ENCODE measurements around the gene TOMM5. TPM values are rescaled to one million over a fixed set of nuclear protein-coding genes. Genes with fewer than 3 reads are reported as not detected.

The TOMM5 gene
- total RNA-seq, 3 donors from 2014 or later: 71.9 to 105 (median 72.0) TPM

DNA sequence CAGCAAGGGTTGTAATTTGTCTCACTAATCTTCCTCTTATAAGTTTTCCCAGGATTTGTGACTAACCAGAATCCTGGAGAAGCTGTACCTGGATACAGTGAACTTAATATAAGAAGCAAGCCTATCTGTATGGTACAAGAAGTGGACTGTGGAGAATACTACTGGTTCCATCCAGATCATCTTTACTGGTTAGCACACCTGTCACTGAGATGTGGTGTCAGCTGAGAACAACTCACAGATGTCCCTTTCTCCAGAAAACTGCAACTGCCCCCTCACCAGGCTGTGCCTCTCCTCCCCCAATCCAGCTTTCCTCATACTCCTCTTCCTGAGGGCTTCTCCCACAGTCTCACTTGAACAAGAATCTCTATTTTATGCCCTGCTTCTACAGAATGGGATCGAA lies 21.1 kb downstream of the TOMM5 start:
- H3K4me3 ChIP-seq: no peak overlapping the region
- TF ChIP-seq POLR2AphosphoS5 (IDR thresholded peaks at IDR 0.05) (no peak), POLR2A (IDR thresholded peaks at IDR 0.05) (no peak)
- TF ChIP-seq, protein P1, sequence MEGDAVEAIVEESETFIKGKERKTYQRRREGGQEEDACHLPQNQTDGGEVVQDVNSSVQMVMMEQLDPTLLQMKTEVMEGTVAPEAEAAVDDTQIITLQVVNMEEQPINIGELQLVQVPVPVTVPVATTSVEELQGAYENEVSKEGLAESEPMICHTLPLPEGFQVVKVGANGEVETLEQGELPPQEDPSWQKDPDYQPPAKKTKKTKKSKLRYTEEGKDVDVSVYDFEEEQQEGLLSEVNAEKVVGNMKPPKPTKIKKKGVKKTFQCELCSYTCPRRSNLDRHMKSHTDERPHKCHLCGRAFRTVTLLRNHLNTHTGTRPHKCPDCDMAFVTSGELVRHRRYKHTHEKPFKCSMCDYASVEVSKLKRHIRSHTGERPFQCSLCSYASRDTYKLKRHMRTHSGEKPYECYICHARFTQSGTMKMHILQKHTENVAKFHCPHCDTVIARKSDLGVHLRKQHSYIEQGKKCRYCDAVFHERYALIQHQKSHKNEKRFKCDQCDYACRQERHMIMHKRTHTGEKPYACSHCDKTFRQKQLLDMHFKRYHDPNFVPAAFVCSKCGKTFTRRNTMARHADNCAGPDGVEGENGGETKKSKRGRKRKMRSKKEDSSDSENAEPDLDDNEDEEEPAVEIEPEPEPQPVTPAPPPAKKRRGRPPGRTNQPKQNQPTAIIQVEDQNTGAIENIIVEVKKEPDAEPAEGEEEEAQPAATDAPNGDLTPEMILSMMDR (IDR thresholded peaks at IDR 0.05): no peak
- DNase-seq (ENCODE audit: low spot score in 2 of 2): no peak
- H3K4me1 ChIP-seq: peaks cover 0 to 3% of the 10 kb centered on the region in 2 donors
- intact Hi-C loops (cut with DNase I; ENCODE audit: low total_unique reads): no loop called here
- no peaks in the 10 kb centered on the region for H3K9me3 ChIP-seq
- H3K27me3 ChIP-seq: no peaks in the 10 kb centered on the region
- no peak overlapping the region for H3K27ac ChIP-seq
- no peaks in the 10 kb centered on the region for H3K36me3 ChIP-seq

DNA sequence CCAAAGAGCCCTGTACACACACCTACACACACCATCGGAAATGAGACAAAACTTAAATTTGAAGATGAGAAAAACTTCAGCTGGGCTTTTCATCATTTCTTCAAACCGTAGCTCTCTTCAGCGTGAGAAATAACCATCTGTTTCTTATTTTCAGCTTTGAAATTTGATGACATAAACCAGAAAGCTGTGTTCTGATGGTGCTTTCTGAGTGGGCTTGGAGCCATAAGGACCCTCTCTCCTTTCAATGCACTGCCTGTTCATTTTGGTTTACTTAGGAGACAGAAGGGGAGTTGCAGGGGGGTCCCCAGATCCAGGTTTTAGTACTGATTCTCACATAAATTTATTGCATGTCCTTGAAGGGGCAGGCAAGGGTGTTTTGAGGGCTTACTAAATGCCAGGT lies 25.7 kb downstream of the TOMM5 start:
- Histone ChIP-seq H3K4me1 (no peaks in the 10 kb centered on the region), H3K27me3 (no peaks in the 10 kb centered on the region), H3K36me3 (no peaks in the 10 kb centered on the region), H3K9me3 (no peaks in the 10 kb centered on the region), H3K4me3 (no peak overlapping the region), H3K27ac (no peak overlapping the region)
- TF ChIP-seq, protein P1 (IDR thresholded peaks at IDR 0.05): no peak
- TF ChIP-seq POLR2AphosphoS5 (IDR thresholded peaks at IDR 0.05) (no peak), POLR2A (IDR thresholded peaks at IDR 0.05) (no peak)
- intact Hi-C loops (cut with DNase I; ENCODE audit: low total_unique reads): no loop called here
- DNase-seq (ENCODE audit: low spot score in 2 of 2): no peak

DNA sequence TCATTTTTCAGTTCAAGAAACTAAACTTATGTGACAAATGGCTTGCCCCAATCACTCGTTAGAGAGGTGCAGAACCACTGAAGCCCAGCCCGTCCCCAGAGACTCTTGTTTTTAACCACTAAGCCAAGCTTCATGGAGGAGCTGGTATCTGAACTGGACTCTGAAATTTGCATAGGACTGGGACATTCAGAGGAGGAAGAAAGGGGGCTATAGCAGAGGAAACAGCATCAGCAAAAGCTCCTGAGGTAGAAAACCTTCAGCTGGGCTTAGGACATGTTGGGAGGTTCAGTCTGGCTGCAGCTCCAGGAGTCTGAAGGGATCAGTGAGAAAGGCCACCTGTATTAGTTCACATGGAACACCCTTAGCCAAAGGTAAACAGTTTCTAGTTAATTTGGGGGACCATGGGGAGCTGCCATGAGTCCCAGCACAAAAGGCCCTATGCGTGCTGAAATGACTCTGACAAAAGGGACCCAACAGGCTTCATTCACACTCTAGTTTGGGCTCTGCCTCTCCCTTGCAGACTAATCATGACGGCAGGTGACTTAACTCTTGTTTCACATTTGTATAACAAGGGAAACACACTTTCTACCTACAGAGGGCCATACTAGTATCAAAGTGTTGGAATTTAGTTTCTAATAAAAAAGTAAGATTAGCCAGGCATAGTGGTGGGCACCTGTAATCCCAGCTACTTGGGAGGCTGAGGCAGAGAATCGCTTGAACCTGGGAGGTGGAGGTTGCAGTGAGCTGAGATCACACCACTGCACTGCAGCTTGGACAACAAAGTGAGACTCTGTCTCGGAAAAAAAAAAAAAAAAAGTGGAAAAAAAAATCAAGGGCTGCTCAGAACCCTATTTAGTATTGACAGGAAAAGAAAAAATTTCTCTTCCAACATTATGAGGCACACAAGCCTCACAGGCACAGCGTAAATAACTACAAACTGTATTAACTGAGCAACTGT lies 26.5 kb downstream of the TOMM5 start:
- Histone ChIP-seq H3K27ac (no peak overlapping the region), H3K27me3 (no peaks in the 10 kb centered on the region), H3K4me3 (no peak overlapping the region), H3K4me1 (no peaks in the 10 kb centered on the region), H3K9me3 (no peaks in the 10 kb centered on the region), H3K36me3 (no peaks in the 10 kb centered on the region)
- no peak for TF ChIP-seq POLR2A (IDR thresholded peaks at IDR 0.05)
- TF ChIP-seq, protein P1 (IDR thresholded peaks at IDR 0.05): no peak
- TF ChIP-seq POLR2AphosphoS5 (IDR thresholded peaks at IDR 0.05): no peak
- no peak for DNase-seq (ENCODE audit: low spot score in 2 of 2)
- intact Hi-C loops (cut with DNase I; ENCODE audit: low total_unique reads): no loop called here

DNA sequence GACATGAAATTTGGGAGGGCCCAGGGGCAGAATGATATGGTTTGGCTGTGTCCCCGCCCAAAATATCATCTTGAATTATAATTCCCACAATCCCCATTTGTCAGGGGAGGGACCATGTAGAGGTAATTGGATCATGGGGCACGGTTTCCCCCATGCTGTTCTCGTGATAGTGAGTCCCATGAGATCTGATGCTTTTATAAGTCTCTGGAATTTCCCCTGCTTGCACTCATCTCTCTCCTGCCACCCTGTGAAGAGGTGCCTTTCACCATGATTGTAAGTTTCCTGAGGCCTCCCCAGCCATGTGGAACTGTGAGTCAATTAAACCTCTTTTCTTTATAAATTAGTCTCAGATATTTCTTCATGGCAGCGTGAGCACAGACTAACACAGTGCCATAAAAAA lies 27.5 kb downstream of the TOMM5 start:
- intact Hi-C loops (cut with DNase I; ENCODE audit: low total_unique reads): no loop called here
- Histone ChIP-seq H3K4me3 (no peak overlapping the region), H3K27ac (no peak overlapping the region), H3K36me3 (no peaks in the 10 kb centered on the region), H3K4me1 (no peaks in the 10 kb centered on the region), H3K27me3 (no peaks in the 10 kb centered on the region), H3K9me3 (no peaks in the 10 kb centered on the region)
- DNase-seq (ENCODE audit: low spot score in 2 of 2): no peak
- TF ChIP-seq POLR2AphosphoS5 (IDR thresholded peaks at IDR 0.05) (no peak), POLR2A (IDR thresholded peaks at IDR 0.05) (no peak)
- TF ChIP-seq, protein P1 (IDR thresholded peaks at IDR 0.05): no peak

DNA sequence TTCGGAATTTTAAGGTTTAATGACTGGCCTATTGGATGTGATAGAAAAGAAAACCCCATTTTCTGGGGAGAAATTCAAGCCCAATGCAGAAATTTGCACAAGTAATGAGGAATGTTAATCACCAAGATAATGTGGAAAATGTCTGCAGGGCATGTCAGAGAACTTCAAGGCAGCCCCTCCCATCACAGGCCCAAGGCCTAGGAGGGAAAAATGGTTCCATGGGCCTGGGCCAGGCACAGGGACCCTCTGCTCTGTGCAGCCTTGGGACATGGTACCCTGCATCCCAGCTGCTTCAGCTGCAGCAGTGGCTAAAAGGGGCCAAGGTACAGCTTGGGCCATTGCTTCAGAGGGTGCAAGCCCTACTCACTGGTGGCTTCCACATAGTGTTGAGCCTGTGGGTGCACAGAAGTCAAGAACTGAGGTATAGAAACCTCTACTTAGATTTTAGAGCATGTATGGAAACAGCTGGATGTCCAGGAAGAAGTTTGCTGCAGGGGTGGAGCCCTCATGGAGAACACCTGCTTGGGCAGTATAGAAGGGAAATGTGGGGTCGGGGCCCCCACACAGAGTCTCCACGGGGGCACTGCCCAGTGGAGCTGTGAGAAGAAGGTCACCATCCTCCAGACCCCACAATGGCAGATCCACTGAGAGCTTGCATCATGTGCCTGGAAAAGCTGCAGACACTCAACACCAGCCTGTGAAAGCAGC lies 28.4 kb downstream of the TOMM5 start:
- Histone ChIP-seq H3K36me3 (no peaks in the 10 kb centered on the region), H3K9me3 (no peaks in the 10 kb centered on the region), H3K27me3 (no peaks in the 10 kb centered on the region), H3K4me3 (no peak overlapping the region), H3K4me1 (no peaks in the 10 kb centered on the region), H3K27ac (no peak overlapping the region)
- no peak for DNase-seq (ENCODE audit: low spot score in 2 of 2)
- TF ChIP-seq POLR2A (IDR thresholded peaks at IDR 0.05): no peak
- TF ChIP-seq, protein P1 (IDR thresholded peaks at IDR 0.05): no peak
- no peak for TF ChIP-seq POLR2AphosphoS5 (IDR thresholded peaks at IDR 0.05)
- intact Hi-C loops (cut with DNase I; ENCODE audit: low total_unique reads): no loop called here
